GM23338 (cell line): Measurements from ENCODE around the gene SGK1. TPM values are rescaled to one million over a fixed set of nuclear protein-coding genes. Genes with fewer than 3 reads are reported as not detected.

ENCODE experiments used
- ATAC-seq: fragments of 200-7000 bp; cut with Tn5 transposase; 3 replicates; pipeline ENCODE4 v1.9.1; 2020
- DNase-seq: peaks from one replicate; pipeline ENCODE4 v3.0.0-alpha.2; 2015; ENCODE audit warnings: low spot score
- H2AFZ ChIP-seq: fragments of 200-600 bp; sonication (generic); 2 replicates; pipeline ENCODE4 v1.8.0; 2016; ENCODE audit warnings: antibody characterized with exemption, mild to moderate bottlenecking, moderate library complexity
- H3F3A ChIP-seq: fragments of 200-600 bp; sonication (generic); replicated peaks from 2 replicates; pipeline ENCODE4 v1.8.0; 2017; ENCODE audit warnings: antibody characterized with exemption, mixed run types, low read depth
- H3K27ac ChIP-seq: fragments of 200-600 bp; sonication (generic); 2 replicates; pipeline ENCODE4 v1.6.1; 2016; ENCODE audit warnings: low read depth
- H3K27me3 ChIP-seq: fragments of 200-600 bp; sonication (generic); 2 replicates; pipeline ENCODE4 v1.8.0; 2016; ENCODE audit warnings: mild to moderate bottlenecking, mixed run types, moderate library complexity; ENCODE audit not compliant: insufficient read depth
- H3K36me3 ChIP-seq: fragments of 200-600 bp; sonication (generic); 2 replicates; pipeline ENCODE4 v1.8.0; 2016; ENCODE audit warnings: mild to moderate bottlenecking; ENCODE audit not compliant: insufficient read depth
- H3K4me1 ChIP-seq: fragments of 200-600 bp; sonication (generic); 2 replicates; pipeline ENCODE4 v1.8.0; 2016; ENCODE audit warnings: mild to moderate bottlenecking, moderate library complexity; ENCODE audit not compliant: insufficient read depth
- H3K4me2 ChIP-seq: fragments of 200-600 bp; sonication (generic); 2 replicates; pipeline ENCODE4 v1.7.1; 2017; ENCODE audit warnings: mixed run types
- H3K4me3 ChIP-seq: fragments of 200-600 bp; sonication (generic); 2 replicates; pipeline ENCODE4 v1.6.1; 2016; ENCODE audit warnings: mixed run types
- H3K79me2 ChIP-seq: fragments of 200-600 bp; sonication (generic); replicated peaks from 2 replicates; pipeline ENCODE4 v1.8.0; 2017; ENCODE audit warnings: mild to moderate bottlenecking; ENCODE audit not compliant: insufficient read depth
- H3K9me2 ChIP-seq: fragments of 200-600 bp; sonication (generic); 2 replicates; pipeline ENCODE4 v1.8.0; 2017; ENCODE audit not compliant: insufficient read depth
- H4K20me1 ChIP-seq: fragments of 200-600 bp; sonication (generic); replicated peaks from 2 replicates; pipeline ENCODE4 v1.8.0; 2017; ENCODE audit warnings: mild to moderate bottlenecking; ENCODE audit not compliant: insufficient read depth
- H3K27ac Mint-ChIP-seq: 2 replicates; pipeline ENCODE4 v1.8.0; 2020; ENCODE audit warnings: inconsistent platforms, mild to moderate bottlenecking, moderate library complexity, mixed read lengths
- H3K27me3 Mint-ChIP-seq: 3 replicates; pipeline ENCODE4 v1.8.0; 2022; ENCODE audit warnings: low read depth, mild to moderate bottlenecking, moderate library complexity, mixed read lengths, inconsistent platforms; ENCODE audit not compliant: insufficient read depth, poor library complexity
- H3K36me3 Mint-ChIP-seq: 3 replicates; pipeline ENCODE4 v1.8.0; 2021; ENCODE audit warnings: low read depth, mild to moderate bottlenecking, inconsistent platforms, moderate library complexity, mixed read lengths
- H3K4me1 Mint-ChIP-seq: 3 replicates; pipeline ENCODE4 v1.8.0; 2020; ENCODE audit warnings: mild to moderate bottlenecking, inconsistent platforms, mixed read lengths
- H3K4me3 Mint-ChIP-seq: 3 replicates; pipeline ENCODE4 v1.8.0; 2021; ENCODE audit warnings: moderate library complexity, mild to moderate bottlenecking, inconsistent platforms, mixed read lengths
- H3K9me3 Mint-ChIP-seq: 3 replicates; pipeline ENCODE4 v1.8.0; 2020; ENCODE audit warnings: moderate library complexity, mild to moderate bottlenecking, inconsistent platforms, mixed read lengths
- CREB1 ChIP-seq: fragments of 250-450 bp; sonication (Bioruptor Pico); IDR thresholded peaks from 2 replicates; pipeline ENCODE4 v1.5.0; 2020; ENCODE audit warnings: low read depth, mild to moderate bottlenecking, moderate library complexity
- CTCF ChIP-seq, 2 experiments: fragments of 200-600 bp in 1 of 2; sonication (generic) in 1 of 2; conservative IDR thresholded peaks; 2 replicates each; pipeline versions ENCODE4 v1.5.1 to v1.6.1; 2016 to 2017; ENCODE audit warnings: antibody characterized with exemption in 2 of 2, low read depth in 2 of 2, mild to moderate bottlenecking in 2 of 2, moderate library complexity in 1 of 2
- EZH2 ChIP-seq: fragments of 200-600 bp; sonication (generic); IDR thresholded peaks from one replicate; pipeline ENCODE4 v1.8.0; 2017; ENCODE audit warnings: antibody characterized with exemption, mild to moderate bottlenecking, low read depth; ENCODE audit not compliant: unreplicated experiment
- JUNB ChIP-seq: IDR thresholded peaks from one replicate; pipeline ENCODE4 v1.6.1; 2016; ENCODE audit warnings: antibody characterized with exemption; ENCODE audit not compliant: unreplicated experiment
- NANOG ChIP-seq: IDR thresholded peaks from 2 replicates; pipeline ENCODE4 v1.6.1; 2016; ENCODE audit warnings: antibody characterized with exemption, borderline replicate concordance
- POLR2AphosphoS5 ChIP-seq: IDR thresholded peaks from 2 replicates; pipeline ENCODE4 v1.6.1; 2016; ENCODE audit warnings: antibody characterized with exemption, low read depth
- REST ChIP-seq: IDR thresholded peaks from one replicate; pipeline ENCODE4 v1.6.1; 2018; ENCODE audit warnings: antibody characterized with exemption; ENCODE audit not compliant: unreplicated experiment
- STAT1 ChIP-seq: IDR thresholded peaks from one replicate; pipeline ENCODE4 v1.6.1; 2016; ENCODE audit warnings: antibody characterized with exemption; ENCODE audit not compliant: unreplicated experiment
- ZNF114 ChIP-seq: fragments of 250-450 bp; sonication (Bioruptor Pico); IDR thresholded peaks from 2 replicates; pipeline ENCODE4 v1.5.0; 2020; ENCODE audit warnings: mild to moderate bottlenecking, moderate library complexity
- ZNF331 ChIP-seq: fragments of 250-450 bp; sonication (Bioruptor Pico); IDR thresholded peaks from 2 replicates; pipeline ENCODE4 v1.5.0; 2020; ENCODE audit warnings: low read depth, mild to moderate bottlenecking, moderate library complexity
- ZNF462 ChIP-seq: fragments of 250-450 bp; sonication (Bioruptor Pico); IDR thresholded peaks from 2 replicates; pipeline ENCODE4 v1.5.0; 2020; ENCODE audit warnings: mild to moderate bottlenecking, moderate library complexity
- polyA plus RNA-seq: library from polyadenylated mRNA; unstranded; fragments of >200 nt; fragmentation: Nextera tagmentation; extraction: Ambion mirVana; gene quantifications from 2 replicates; pipeline ENCODE4 v1.2.1, GENCODE V29; 2016
- total RNA-seq: library from RNA; depleted of rRNA; stranded (reverse); fragments of >200 nt; shearing (Covaris generic); gene quantifications from 2 replicates; pipeline ENCODE4 v1.2.3, GENCODE V29; 2014

Gene SGK1
- total and polyA plus RNA-seq, 2 experiments from 2014 or later, result 16.3 to 37.2 TPM

GRCh38 chr6:134282816-134283215, 35.1 kb downstream of the SGK1 start:
- Histone ChIP-seq H3K4me1 (no peaks in the 10 kb centered on the region), H4K20me1 (no peaks in the 10 kb centered on the region), H3K27me3 (no peaks in the 10 kb centered on the region), H3F3A (no peaks in the 10 kb centered on the region), H3K36me3 (no peaks in the 10 kb centered on the region), H3K9me2 (no peaks in the 10 kb centered on the region), H3K4me3 (no peak overlapping the region), H3K4me2 (no peak overlapping the region), H3K79me2 (no peaks in the 10 kb centered on the region), H2AFZ (no peak overlapping the region), H3K27ac (no peak overlapping the region)
- TF ChIP-seq JUNB, result no peak
- peak in 1 of 2 experiments; percentile 11; a peak in 1 of 4 replicates for TF ChIP-seq CTCF (conservative IDR thresholded peaks at IDR 0.05; ENCODE audit: low read depth in 2 of 2)
- H3K36me3 Mint-ChIP-seq, result no peaks in the 10 kb centered on the region; the same call in 2 of the 3 replicates
- peaks cover 5% of the 10 kb centered on the region; the same call in 1 of the 3 replicates for H3K9me3 Mint-ChIP-seq
- H3K4me1 Mint-ChIP-seq, result peaks cover 4% of the 10 kb centered on the region
- no peak for ATAC-seq
- no peak overlapping the region for H3K27ac Mint-ChIP-seq
- no peaks in the 10 kb centered on the region for H3K27me3 Mint-ChIP-seq
- no peak for DNase-seq
- no peak overlapping the region for H3K4me3 Mint-ChIP-seq

GRCh38 chr6:134281388-134281787, 36.5 kb downstream of the SGK1 start:
- H3K4me3 ChIP-seq, result no peak overlapping the region
- Mint-ChIP-seq H3K9me3 (peaks cover 5% of the 10 kb centered on the region; the same call in 1 of the 3 replicates), H3K4me1 (peaks cover 4% of the 10 kb centered on the region), H3K27ac (no peak overlapping the region), H3K27me3 (no peaks in the 10 kb centered on the region), H3K36me3 (no peaks in the 10 kb centered on the region; the same call in 2 of the 3 replicates), H3K4me3 (no peak overlapping the region)
- no peak overlapping the region for H3K4me2 ChIP-seq
- no peaks in the 10 kb centered on the region for H3F3A ChIP-seq
- H3K79me2 ChIP-seq, result no peaks in the 10 kb centered on the region
- no peak overlapping the region for H2AFZ ChIP-seq
- no peaks in the 10 kb centered on the region for H3K9me2 ChIP-seq
- DNase-seq (no peak), ATAC-seq (no peak)
- H4K20me1 ChIP-seq, result no peaks in the 10 kb centered on the region
- no peaks in the 10 kb centered on the region for H3K4me1 ChIP-seq
- H3K27me3 ChIP-seq, result no peaks in the 10 kb centered on the region
- no peaks in the 10 kb centered on the region for H3K36me3 ChIP-seq
- no peak overlapping the region for H3K27ac ChIP-seq
- TF ChIP-seq ZNF114 (CRISPR knock-in tag) (no peak), REST (no peak), CREB1 (CRISPR knock-in tag) (no peak), EZH2 (no peak), STAT1 (no peak), ZNF462 (CRISPR knock-in tag) (no peak), ZNF331 (CRISPR knock-in tag) (no peak), POLR2AphosphoS5 (no peak), JUNB (no peak), NANOG (no peak)
